Measurements from ENCODE around the gene BCAM. TPM values are rescaled to one million over a fixed set of nuclear protein-coding genes. Genes with fewer than 3 reads are reported as not detected.
A peak's percentile ranks its signal among the peaks of the same experiment; 100 is the strongest.

The BCAM gene
- total RNA-seq, 1 donor, result 4.3 TPM

- no peak overlapping the region for H2AFZ ChIP-seq (ENCODE audit: low read length)
- H3K9me3 ChIP-seq (ENCODE audit: low read depth, low read length), result no peaks in the 10 kb centered on the region
- no peaks in the 10 kb centered on the region for H3K36me3 ChIP-seq (ENCODE audit: insufficient read depth, low read length)
- no peaks in the 10 kb centered on the region for H3K79me2 ChIP-seq (ENCODE audit: insufficient read depth, low read length)
- H3K27ac ChIP-seq (ENCODE audit: low read depth, low read length), result no peak overlapping the region
- TF ChIP-seq CTCF (IDR thresholded peaks at IDR 0.05; ENCODE audit: extremely low read depth, low read depth, low read length), result no peak
- DNase-seq (ENCODE audit: insufficient read length, low spot score, missing footprints), result no peak
- no peak overlapping the region for H3K4me3 ChIP-seq (ENCODE audit: insufficient read depth, low read length)
- H3K27me3 ChIP-seq (ENCODE audit: insufficient read depth, low read length), result peaks cover 3% of the 10 kb centered on the region
- H3K4me2 ChIP-seq (ENCODE audit: insufficient read depth, low read length), result no peak overlapping the region
- no peaks in the 10 kb centered on the region for H4K20me1 ChIP-seq (ENCODE audit: insufficient read depth, low read length)
- no peaks in the 10 kb centered on the region for H3K4me1 ChIP-seq (ENCODE audit: insufficient read depth, low read length)
Observed at GRCh38 chr19:44839276-44839675, 30.4 kb downstream of the BCAM start.

- Histone ChIP-seq H3K79me2 (ENCODE audit: insufficient read depth, low read length) (no peaks in the 10 kb centered on the region), H3K9me3 (ENCODE audit: low read depth, low read length) (no peaks in the 10 kb centered on the region), H3K27me3 (ENCODE audit: insufficient read depth, low read length) (no peaks in the 10 kb centered on the region), H3K4me3 (ENCODE audit: insufficient read depth, low read length) (no peak overlapping the region), H3K27ac (ENCODE audit: low read depth, low read length) (no peak overlapping the region), H4K20me1 (ENCODE audit: insufficient read depth, low read length) (no peaks in the 10 kb centered on the region), H3K4me1 (ENCODE audit: insufficient read depth, low read length) (peaks cover 6% of the 10 kb centered on the region), H3K36me3 (ENCODE audit: insufficient read depth, low read length) (no peaks in the 10 kb centered on the region), H2AFZ (ENCODE audit: low read length) (no peak overlapping the region), H3K4me2 (ENCODE audit: insufficient read depth, low read length) (no peak overlapping the region)
- TF ChIP-seq CTCF (IDR thresholded peaks at IDR 0.05; ENCODE audit: extremely low read depth, low read depth, low read length), result no peak
- DNase-seq (ENCODE audit: insufficient read length, low spot score, missing footprints), result no peak
Observed at GRCh38 chr19:44840811-44841210, 31.9 kb downstream of the BCAM start.

GRCh38 chr19:44841231-44841630 lies 32.3 kb downstream of the BCAM start:
- Histone ChIP-seq H3K4me3 (ENCODE audit: insufficient read depth, low read length) (no peak overlapping the region), H3K79me2 (ENCODE audit: insufficient read depth, low read length) (peaks cover under 1% of the 10 kb centered on the region), H3K4me2 (ENCODE audit: insufficient read depth, low read length) (no peak overlapping the region), H3K27ac (ENCODE audit: low read depth, low read length) (no peak overlapping the region), H3K9me3 (ENCODE audit: low read depth, low read length) (no peaks in the 10 kb centered on the region), H3K4me1 (ENCODE audit: insufficient read depth, low read length) (peaks cover 6% of the 10 kb centered on the region), H3K27me3 (ENCODE audit: insufficient read depth, low read length) (no peaks in the 10 kb centered on the region), H2AFZ (ENCODE audit: low read length) (no peak overlapping the region), H4K20me1 (ENCODE audit: insufficient read depth, low read length) (no peaks in the 10 kb centered on the region), H3K36me3 (ENCODE audit: insufficient read depth, low read length) (no peaks in the 10 kb centered on the region)
- TF ChIP-seq CTCF (IDR thresholded peaks at IDR 0.05; ENCODE audit: extremely low read depth, low read depth, low read length), result no peak
- DNase-seq (ENCODE audit: insufficient read length, low spot score, missing footprints), result no peak

- DNase-seq (ENCODE audit: insufficient read length, low spot score, missing footprints), result no peak
- no peak for TF ChIP-seq CTCF (IDR thresholded peaks at IDR 0.05; ENCODE audit: extremely low read depth, low read depth, low read length)
- Histone ChIP-seq H4K20me1 (ENCODE audit: insufficient read depth, low read length) (peaks cover 26% of the 10 kb centered on the region), H3K4me2 (ENCODE audit: insufficient read depth, low read length) (peak overlapping the region; percentile 99), H3K36me3 (ENCODE audit: insufficient read depth, low read length) (no peaks in the 10 kb centered on the region), H3K79me2 (ENCODE audit: insufficient read depth, low read length) (peaks cover 41% of the 10 kb centered on the region), H3K4me1 (ENCODE audit: insufficient read depth, low read length) (peaks cover 25% of the 10 kb centered on the region), H3K27ac (ENCODE audit: low read depth, low read length) (peak overlapping the region; percentile 75), H3K27me3 (ENCODE audit: insufficient read depth, low read length) (no peaks in the 10 kb centered on the region), H3K9me3 (ENCODE audit: low read depth, low read length) (no peaks in the 10 kb centered on the region), H3K4me3 (ENCODE audit: insufficient read depth, low read length) (peak overlapping the region; percentile 98), H2AFZ (ENCODE audit: low read length) (peak overlapping the region; percentile 100)
Observed at GRCh38 chr19:44845286-44845611, 36.3 kb downstream of the BCAM start.

Measured in osteoblast (primary cell).